GM10248 (cell line): Measurements from ENCODE around the gene R3HDM4.
A peak's percentile ranks its signal among the peaks of the same experiment; 100 is the strongest.

Source experiments
- CTCF ChIA-PET: fragments of 300-600 bp; sonication (Branson Sonifier 250); formaldehyde crosslinking; extraction: SDS; loops from one replicate; lab custom pipeline; 2021; ENCODE audit warnings: antibody characterized with exemption; lab: Yijun Ruan, JAX
- POLR2A ChIA-PET: fragments of 350-650 bp; sonication (Branson Sonifier 250); formaldehyde crosslinking; extraction: SDS; loops from one replicate; lab custom pipeline; 2020; ENCODE audit warnings: antibody characterized with exemption; lab: Yijun Ruan, JAX
- DNase-seq: peaks from one replicate; pipeline ENCODE4 v3.0.0; 2012; ENCODE audit errors: extremely low spot score
- TF ChIP-seq, protein P1 (sequence below): IDR thresholded peaks from 2 replicates; pipeline ENCODE4 v1.5.1; 2012; ENCODE audit warnings: mild to moderate bottlenecking, low read depth; ENCODE audit errors: extremely low read depth, missing control alignments, control extremely low read depth

R3HDM4 gene

DNA sequence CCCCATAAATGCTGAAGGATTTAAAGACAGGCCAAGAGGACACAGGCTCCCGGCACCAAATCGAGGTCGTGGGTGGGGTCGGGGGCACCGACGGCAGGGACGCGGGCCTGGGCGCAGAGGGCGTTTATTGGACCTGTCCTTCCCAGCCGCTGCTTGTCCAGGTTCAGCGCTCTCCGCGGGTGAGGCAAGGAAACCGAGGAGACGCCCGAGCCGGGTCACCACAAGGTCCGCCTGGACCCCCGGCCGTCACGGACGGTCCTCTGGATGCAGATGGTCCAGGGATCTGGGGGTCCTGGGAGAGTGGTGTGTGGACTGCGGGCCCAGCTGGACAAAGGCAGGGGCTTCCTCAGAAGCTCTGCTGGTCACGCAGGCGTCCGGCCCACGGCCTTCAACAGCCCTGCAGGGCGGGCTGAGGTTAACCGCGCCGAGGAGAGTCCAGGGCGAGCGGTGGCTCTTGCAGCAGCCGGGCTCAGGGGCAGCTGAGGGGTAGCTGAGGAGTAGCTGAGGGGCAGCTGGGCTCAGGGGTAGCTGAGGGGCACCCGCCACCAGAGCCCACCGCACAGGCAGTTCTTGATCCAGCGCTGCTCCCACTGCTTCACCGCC, 45.1 kb downstream of the R3HDM4 start:
- ChIA-PET CTCF (no interaction called here), POLR2A (no interaction called here)
- TF ChIP-seq, protein P1, sequence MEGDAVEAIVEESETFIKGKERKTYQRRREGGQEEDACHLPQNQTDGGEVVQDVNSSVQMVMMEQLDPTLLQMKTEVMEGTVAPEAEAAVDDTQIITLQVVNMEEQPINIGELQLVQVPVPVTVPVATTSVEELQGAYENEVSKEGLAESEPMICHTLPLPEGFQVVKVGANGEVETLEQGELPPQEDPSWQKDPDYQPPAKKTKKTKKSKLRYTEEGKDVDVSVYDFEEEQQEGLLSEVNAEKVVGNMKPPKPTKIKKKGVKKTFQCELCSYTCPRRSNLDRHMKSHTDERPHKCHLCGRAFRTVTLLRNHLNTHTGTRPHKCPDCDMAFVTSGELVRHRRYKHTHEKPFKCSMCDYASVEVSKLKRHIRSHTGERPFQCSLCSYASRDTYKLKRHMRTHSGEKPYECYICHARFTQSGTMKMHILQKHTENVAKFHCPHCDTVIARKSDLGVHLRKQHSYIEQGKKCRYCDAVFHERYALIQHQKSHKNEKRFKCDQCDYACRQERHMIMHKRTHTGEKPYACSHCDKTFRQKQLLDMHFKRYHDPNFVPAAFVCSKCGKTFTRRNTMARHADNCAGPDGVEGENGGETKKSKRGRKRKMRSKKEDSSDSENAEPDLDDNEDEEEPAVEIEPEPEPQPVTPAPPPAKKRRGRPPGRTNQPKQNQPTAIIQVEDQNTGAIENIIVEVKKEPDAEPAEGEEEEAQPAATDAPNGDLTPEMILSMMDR = no peak
- DNase-seq = no peak

DNA sequence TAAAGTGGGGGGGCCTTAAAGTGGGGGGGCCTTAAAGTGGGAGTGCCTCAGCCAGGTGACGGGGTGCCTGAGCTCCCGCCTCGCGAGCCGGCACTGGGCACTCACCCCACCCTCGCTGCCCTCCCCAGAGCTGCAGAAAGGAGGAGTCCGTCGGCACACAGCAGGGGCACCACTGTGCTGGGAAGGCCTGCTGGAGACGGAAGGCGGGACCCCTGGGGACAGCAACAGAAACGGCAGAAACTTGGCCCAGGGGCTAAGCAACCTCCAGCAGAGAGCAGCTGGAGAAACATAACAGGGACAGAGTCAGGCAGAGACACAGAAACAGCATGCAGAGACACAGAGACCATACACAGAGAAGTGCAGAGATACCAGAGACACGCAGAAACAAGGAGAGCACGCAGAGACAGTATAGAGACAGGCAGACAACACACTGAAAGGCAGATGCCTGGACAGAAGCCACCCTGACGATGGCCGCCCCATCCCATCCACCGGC, 45.7 kb downstream of the R3HDM4 start:
- CTCF ChIA-PET = no interaction called here
- TF ChIP-seq, protein P1 = no peak
- no peak for DNase-seq
- POLR2A ChIA-PET = no interaction called here

DNA sequence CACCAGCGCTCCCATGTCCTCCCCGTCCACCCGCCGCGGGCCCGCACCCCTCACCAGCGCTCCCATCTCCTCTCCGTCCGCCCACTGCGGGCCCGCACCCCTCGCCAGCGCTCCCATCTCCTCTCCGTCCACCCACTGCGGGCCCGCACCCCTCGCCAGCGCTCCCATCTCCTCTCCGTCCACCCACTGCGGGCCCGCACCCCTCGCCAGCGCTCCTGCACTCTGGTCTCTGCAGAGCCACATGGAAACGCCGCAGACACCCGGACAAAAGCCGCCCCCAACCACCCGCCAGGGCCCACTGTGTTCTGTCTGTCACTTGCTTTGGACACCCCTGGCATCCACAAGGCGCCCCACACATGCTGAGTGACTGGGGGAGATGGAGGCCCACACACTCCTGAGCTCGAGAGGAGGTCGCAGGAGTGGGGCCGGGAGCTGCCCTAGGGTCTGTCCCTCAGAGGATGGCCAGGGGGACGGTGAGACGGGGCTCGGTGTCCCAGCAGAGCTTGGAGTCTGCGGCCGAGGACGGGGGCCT, 46.2 kb downstream of the R3HDM4 start:
- CTCF ChIA-PET = interaction anchor here (2.0 kb wide), 1 partner anchor 57 kb away, joined by 6 read pairs; no protein-coding TSS in a partner anchor
- POLR2A ChIA-PET = no interaction called here
- TF ChIP-seq, protein P1 = no peak
- DNase-seq = no peak

DNA sequence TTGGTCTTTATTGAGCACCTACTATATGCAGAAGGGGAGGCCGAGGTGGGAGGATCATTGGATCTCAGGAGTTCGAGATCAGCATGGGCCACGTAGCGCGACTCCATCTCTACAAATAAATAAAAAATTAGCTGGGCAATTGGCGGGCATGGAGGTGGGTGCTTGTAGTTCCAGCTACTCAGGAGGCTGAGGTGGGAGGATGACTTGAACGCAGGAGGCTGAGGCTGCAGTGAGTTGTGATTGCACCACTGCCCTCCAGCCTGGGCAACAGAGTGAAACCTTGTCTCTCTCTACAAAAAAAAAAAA, 49.8 kb downstream of the R3HDM4 start:
- CTCF ChIA-PET = interaction anchor here (0.6 to 4.0 kb wide), 32 partner anchors 11 to 204 kb away, joined by 3 to 28 read pairs (median 4); partner anchors contain the start of genes KISS1R, MED16, PRTN3 and RNU6-9
- TF ChIP-seq, protein P1 = no peak
- no peak for DNase-seq
- POLR2A ChIA-PET = interaction anchor here (1.2 kb wide), 1 partner anchor 9 kb away, joined by 5 read pairs; no protein-coding TSS in a partner anchor

DNA sequence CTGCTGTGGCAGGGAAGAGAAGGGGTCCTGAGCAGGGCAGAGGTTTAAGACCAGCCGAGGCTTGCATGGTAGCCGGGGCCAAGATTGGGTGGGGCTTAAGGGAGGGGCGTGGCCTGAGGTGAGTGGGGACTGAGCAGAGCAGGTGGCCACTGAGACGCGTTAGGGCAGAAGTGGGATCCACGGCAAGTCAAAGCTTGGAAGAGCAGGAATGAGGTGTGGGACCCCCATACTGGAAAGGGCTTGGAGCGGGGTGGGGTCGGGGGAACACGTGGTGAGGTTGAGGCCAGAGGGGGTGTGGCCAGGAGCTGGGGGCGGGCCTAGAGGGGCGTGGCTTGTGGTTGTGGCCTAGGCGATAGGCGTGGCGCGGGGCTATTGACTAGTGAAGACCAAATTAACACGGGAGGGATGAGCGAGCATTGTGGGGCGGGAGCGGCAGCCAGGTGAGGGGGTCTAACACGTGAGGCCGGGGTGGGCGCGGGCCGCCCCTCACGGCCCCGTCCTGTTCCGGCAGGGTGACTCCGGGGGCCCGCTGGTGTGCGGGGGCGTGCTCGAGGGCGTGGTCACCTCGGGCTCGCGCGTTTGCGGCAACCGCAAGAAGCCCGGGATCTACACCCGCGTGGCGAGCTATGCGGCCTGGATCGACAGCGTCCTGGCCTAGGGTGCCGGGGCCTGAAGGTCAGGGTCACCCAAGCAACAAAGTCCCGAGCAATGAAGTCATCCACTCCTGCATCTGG, 50.3 kb downstream of the R3HDM4 start:
- TF ChIP-seq, protein P1 = no peak
- DNase-seq = peak; percentile 80
- ChIA-PET POLR2A (interaction anchor here (1.2 kb wide), 1 partner anchor 9 kb away, joined by 5 read pairs; no protein-coding TSS in a partner anchor), CTCF (interaction anchor here (0.9 to 4.0 kb wide), 16 partner anchors 11 to 205 kb away, joined by 3 to 28 read pairs (median 9); partner anchors contain the start of genes KISS1R, MED16, RNU6-9 and WDR18)
